Smooth muscle cell of the brain vasculature (primary cell): ENCODE results near the gene DKK2.
"Not testable (repeated sequence)": the region's sequence is repeated elsewhere in the genome, so short reads cannot be mapped to it uniquely, and the experiment has no call there.

ENCODE experiments used
- DNase-seq: peaks from one replicate; pipeline ENCODE4 v3.0.0-alpha.2; 2012; ENCODE audit warnings: low read depth, low spot score

Gene DKK2

GRCh38 chr4:106909486-106910188, 126.5 kb downstream of the DKK2 start:
- DNase-seq, result no peak

- not testable (repeated sequence) for DNase-seq
These were observed 128.1 kb downstream of the DKK2 start for GRCh38 chr4:106908049-106908448.

GRCh38 chr4:106907216-106907615, 128.9 kb downstream of the DKK2 start:
- DNase-seq, result no peak

- DNase-seq, result no peak
These were observed 129.4 kb downstream of the DKK2 start for GRCh38 chr4:106906728-106907127.

- DNase-seq, result peak; percentile 32
These were observed 137.4 kb downstream of the DKK2 start for GRCh38 chr4:106898621-106899230.

- no peak for DNase-seq
These were observed 142.2 kb downstream of the DKK2 start for GRCh38 chr4:106893903-106894302.

GRCh38 chr4:106893395-106893881, 142.7 kb downstream of the DKK2 start:
- no peak for DNase-seq

GRCh38 chr4:106892786-106893185, 143.3 kb downstream of the DKK2 start:
- DNase-seq, result no peak

GRCh38 chr4:106875340-106875739, 160.8 kb downstream of the DKK2 start:
- DNase-seq, result no peak
